Tibial nerve (tissue), 4 donors: ENCODE data around the gene AUNIP. TPM values are rescaled to one million over a fixed set of nuclear protein-coding genes. Genes with fewer than 3 reads are reported as not detected.

ENCODE experiments used
- DNase-seq, 2 donors: peaks; one replicate each; pipeline ENCODE4 v3.0.0-alpha.2; 2019; ENCODE audit warnings: low spot score in 2 of 2
- H3K27ac ChIP-seq, 4 donors: fragments of 200-600 bp; sonication (generic) in 3 of 4; one replicate each; pipeline ENCODE4 v1.5.1; 2017 to 2019; ENCODE audit warnings: mild to moderate bottlenecking in 1 of 4
- H3K27me3 ChIP-seq, 2 donors: fragments of 200-600 bp; sonication (generic) in 1 of 2; one replicate each; pipeline versions ENCODE4 v1.5.1 to v1.6.0; 2017 to 2019
- H3K36me3 ChIP-seq, 3 donors: fragments of 200-600 bp; sonication (generic); one replicate each; pipeline ENCODE4 v1.5.1; 2018 to 2019
- H3K4me1 ChIP-seq, 4 donors: fragments of 200-600 bp; sonication (generic) in 3 of 4; one replicate each; pipeline ENCODE4 v1.5.1; 2017 to 2019
- H3K4me3 ChIP-seq, 4 donors: fragments of 200-600 bp; sonication (generic) in 3 of 4; one replicate each; pipeline ENCODE4 v1.5.1; 2017 to 2019; ENCODE audit warnings: mild to moderate bottlenecking in 1 of 4, moderate library complexity in 1 of 4
- H3K9me3 ChIP-seq, 4 donors: fragments of 200-600 bp; sonication (generic) in 3 of 4; one replicate each; pipeline ENCODE4 v1.5.1; 2017 to 2019
- EP300 ChIP-seq, 2 donors: sonication (generic); formaldehyde crosslinking; IDR thresholded peaks; one replicate each; pipeline ENCODE4 v1.6.1; 2017; ENCODE audit warnings: antibody characterized with exemption in 2 of 2, mild to moderate bottlenecking in 1 of 2
- POLR2A ChIP-seq, 2 donors: fragments of 450-650 bp; IDR thresholded peaks; one replicate each; pipeline ENCODE4 v1.6.1; 2017; ENCODE audit warnings: antibody characterized with exemption in 2 of 2, mild to moderate bottlenecking in 2 of 2, moderate library complexity in 2 of 2
- WGBS, 2 donors: methylation state at CpG; one replicate each; pipeline ENCODE4 v1.1.5; 2018; 5-methylcytosine and 5-hydroxymethylcytosine counted together
- total RNA-seq, 4 donors: library from RNA; depleted of rRNA; stranded (reverse); fragments of >200 nt; gene quantifications; one replicate each; pipeline ENCODE4 v1.1.0, GENCODE V29; 2016
- TF ChIP-seq, protein P1 (sequence below), 5 experiments: fragments of 200-600 bp in 3 of 5; fragments of 450-650 bp in 2 of 5; sonication (generic) in 3 of 5; IDR thresholded peaks; one replicate each; pipeline ENCODE4 v1.5.1; 2016 to 2019; ENCODE audit warnings: antibody characterized with exemption in 5 of 5, mild to moderate bottlenecking in 3 of 5, moderate library complexity in 2 of 5

The AUNIP gene
- total RNA-seq, 4 donors from 2014 or later, result not detected

DNA sequence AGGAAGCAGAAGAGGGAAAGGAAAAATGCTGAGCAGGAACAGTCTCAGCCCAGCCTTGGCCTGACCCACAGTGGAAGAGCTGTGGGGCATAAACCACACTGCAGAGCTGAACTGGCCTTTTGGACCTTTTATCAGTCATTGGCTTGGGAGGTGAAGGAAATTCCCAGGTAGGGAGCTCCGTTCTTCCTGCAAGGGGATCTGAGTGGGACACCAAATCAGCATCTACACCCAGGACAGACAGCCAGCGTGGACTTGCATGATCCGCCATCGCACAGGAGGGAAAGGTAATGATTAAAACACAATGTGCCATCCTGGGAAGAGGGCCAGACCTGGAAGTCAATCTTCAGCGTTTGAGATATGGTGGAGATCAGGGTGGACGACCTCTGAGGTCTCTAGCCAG, 40.7 kb downstream of the AUNIP start:
- Histone ChIP-seq H3K36me3 (peaks cover 0 to 43% (median 0%) of the 10 kb centered on the region in 3 donors), H3K9me3 (no peaks in the 10 kb centered on the region), H3K4me1 (peaks cover 0 to 42% (median 25%) of the 10 kb centered on the region in 4 donors), H3K4me3 (peak overlapping the region in 3 of 4 donors; percentile 79 to 96 (median 91)), H3K27ac (peak overlapping the region; percentile 84 to 98 (median 96)), H3K27me3 (no peaks in the 10 kb centered on the region)
- TF ChIP-seq POLR2A (IDR thresholded peaks at IDR 0.05) (no peak), EP300 (IDR thresholded peaks at IDR 0.05) (no peak)
- TF ChIP-seq, protein P1, sequence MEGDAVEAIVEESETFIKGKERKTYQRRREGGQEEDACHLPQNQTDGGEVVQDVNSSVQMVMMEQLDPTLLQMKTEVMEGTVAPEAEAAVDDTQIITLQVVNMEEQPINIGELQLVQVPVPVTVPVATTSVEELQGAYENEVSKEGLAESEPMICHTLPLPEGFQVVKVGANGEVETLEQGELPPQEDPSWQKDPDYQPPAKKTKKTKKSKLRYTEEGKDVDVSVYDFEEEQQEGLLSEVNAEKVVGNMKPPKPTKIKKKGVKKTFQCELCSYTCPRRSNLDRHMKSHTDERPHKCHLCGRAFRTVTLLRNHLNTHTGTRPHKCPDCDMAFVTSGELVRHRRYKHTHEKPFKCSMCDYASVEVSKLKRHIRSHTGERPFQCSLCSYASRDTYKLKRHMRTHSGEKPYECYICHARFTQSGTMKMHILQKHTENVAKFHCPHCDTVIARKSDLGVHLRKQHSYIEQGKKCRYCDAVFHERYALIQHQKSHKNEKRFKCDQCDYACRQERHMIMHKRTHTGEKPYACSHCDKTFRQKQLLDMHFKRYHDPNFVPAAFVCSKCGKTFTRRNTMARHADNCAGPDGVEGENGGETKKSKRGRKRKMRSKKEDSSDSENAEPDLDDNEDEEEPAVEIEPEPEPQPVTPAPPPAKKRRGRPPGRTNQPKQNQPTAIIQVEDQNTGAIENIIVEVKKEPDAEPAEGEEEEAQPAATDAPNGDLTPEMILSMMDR (IDR thresholded peaks at IDR 0.05), result no peak
- WGBS, 2 donors, result 55 to 57% methylated on average over 6 of the region's 6 CpGs
- DNase-seq, result no peak

DNA sequence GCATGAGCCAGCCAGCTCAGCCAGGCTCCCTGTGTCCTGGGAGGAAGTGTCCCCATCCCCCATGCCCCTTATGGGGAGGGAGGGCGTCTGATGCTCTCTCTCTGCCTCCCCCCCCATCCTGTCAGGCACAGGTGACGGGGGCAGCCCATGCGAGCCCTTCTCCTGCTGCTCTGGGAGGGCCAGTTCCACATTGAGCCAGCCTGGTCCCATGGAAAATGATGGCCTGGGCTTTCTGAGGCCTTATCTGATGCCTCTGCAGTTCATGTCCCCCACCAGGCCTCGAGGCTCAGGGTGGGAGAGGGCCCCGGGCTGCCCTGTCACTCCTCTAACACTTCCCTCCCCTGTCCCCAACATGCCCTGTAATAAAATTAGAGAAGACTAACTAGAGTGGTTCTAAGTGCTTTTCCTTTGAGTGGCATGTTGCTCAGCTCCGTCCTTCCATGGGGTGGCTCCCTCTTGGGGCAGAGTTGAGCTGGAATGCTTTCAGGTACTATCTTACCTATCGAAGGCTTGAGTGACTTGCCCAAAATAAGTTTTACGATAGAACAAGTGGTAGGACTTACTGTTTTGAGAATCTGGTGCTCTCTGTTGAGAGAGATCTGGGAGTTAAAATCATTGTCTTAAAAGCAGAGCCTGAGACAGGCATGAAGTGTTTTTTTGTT, 41.3 kb downstream of the AUNIP start:
- Histone ChIP-seq H3K27ac (peak overlapping the region in 3 of 4 donors; percentile 96 to 98 (median 97)), H3K36me3 (peaks cover 0 to 43% (median 0%) of the 10 kb centered on the region in 3 donors), H3K4me1 (peaks cover 0 to 37% (median 25%) of the 10 kb centered on the region in 4 donors), H3K9me3 (no peaks in the 10 kb centered on the region), H3K27me3 (no peaks in the 10 kb centered on the region), H3K4me3 (no peak overlapping the region)
- TF ChIP-seq POLR2A (IDR thresholded peaks at IDR 0.05) (no peak), EP300 (IDR thresholded peaks at IDR 0.05) (no peak)
- TF ChIP-seq, protein P1 (IDR thresholded peaks at IDR 0.05), result no peak
- 46 to 55% methylated on average over 7 of the region's 8 CpGs for WGBS, 2 donors
- no peak for DNase-seq

DNA sequence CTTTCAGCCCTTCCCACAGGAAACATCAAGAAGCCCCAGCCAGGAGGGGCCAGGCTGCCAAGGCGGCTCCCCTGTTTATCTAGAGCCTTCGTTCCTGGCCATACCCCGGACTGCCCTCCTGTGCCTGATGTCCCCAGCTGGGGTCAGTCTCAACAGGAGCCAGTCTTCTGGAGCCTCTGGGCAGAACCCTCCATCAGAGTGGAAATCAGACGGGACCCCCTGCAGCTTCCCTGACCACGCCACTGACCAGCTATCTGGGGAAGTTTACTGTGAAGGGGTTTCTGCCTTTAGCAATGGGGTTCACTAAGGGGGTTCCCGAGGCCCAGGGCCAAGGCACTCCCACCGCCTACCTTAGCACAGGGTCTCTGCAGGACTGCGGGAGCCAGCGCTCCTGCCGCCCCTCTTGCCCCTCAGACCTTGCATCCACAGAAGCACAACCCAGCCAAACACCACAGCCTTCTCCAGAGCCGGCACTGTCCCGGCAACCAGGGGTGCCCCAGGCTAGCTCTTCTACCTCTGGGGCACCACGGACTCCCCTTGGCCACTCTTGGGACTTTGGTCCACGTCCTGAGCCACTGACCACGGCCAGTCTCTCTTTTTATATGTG, 43.0 kb downstream of the AUNIP start:
- WGBS, 2 donors, result 80 to 87% methylated on average over 14 to 15 of the region's 15 CpGs
- H3K4me3 ChIP-seq, result no peak overlapping the region
- no peaks in the 10 kb centered on the region for H3K9me3 ChIP-seq
- H3K27ac ChIP-seq, result peak overlapping the region in 2 of 4 donors; percentile 33 to 65
- peaks cover 0 to 56% (median 0%) of the 10 kb centered on the region in 3 donors for H3K36me3 ChIP-seq
- no peak for TF ChIP-seq EP300 (IDR thresholded peaks at IDR 0.05)
- TF ChIP-seq, protein P1 (IDR thresholded peaks at IDR 0.05), result no peak
- no peak for TF ChIP-seq POLR2A (IDR thresholded peaks at IDR 0.05)
- no peak for DNase-seq
- no peaks in the 10 kb centered on the region for H3K27me3 ChIP-seq
- peaks cover 0 to 27% (median 16%) of the 10 kb centered on the region in 4 donors for H3K4me1 ChIP-seq

DNA sequence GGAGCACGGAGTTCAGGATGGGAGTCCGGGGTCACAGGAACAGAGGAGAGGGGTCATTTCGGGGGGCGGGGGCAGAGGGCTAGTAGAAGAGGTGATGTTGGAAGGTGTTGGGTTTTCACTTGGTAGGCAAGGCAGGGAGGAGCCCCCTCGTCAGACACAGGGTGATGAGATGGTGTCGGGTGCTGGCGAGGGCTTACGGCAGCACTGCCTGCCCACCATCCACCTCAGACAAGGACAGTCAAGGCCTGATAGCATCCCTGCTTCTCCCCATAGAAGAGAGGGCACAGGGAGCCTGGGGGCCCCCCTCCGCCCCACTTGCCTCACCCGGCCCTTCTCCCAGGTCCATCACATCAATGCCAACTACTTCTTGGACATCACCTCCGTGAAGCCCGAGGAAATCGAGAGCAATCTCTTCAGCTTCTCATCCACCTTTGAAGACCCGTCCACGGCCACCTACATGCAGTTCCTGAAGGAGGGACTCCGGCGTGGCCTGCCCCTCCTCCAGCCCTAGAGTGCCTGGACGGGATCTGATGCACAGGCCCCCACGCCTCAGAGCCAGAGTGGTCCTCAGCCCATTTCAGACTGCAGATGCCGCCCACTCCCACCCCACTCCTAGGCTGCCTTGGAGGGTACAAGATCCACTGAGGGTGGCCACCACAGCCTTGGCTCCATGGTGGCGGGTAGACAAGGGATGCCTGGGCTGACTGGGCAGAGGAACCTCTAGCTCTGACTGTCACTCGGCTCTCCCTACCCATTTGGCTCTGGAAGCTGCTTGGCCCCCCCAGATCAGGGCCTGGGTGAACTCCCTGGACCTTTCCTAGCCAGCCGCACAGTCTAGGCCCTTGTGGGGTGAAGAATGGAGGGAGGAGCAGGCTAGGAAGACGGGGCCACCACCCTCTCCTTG, 43.8 kb downstream of the AUNIP start:
- TF ChIP-seq, protein P1 (IDR thresholded peaks at IDR 0.05), result no peak
- TF ChIP-seq POLR2A (IDR thresholded peaks at IDR 0.05) (no peak), EP300 (IDR thresholded peaks at IDR 0.05) (no peak)
- Histone ChIP-seq H3K36me3 (peaks cover 0 to 61% (median 0%) of the 10 kb centered on the region in 3 donors), H3K27me3 (no peaks in the 10 kb centered on the region), H3K9me3 (no peaks in the 10 kb centered on the region), H3K27ac (peak overlapping the region in 2 of 4 donors; percentile 33 to 65), H3K4me1 (peaks cover 0 to 30% (median 16%) of the 10 kb centered on the region in 4 donors), H3K4me3 (no peak overlapping the region)
- WGBS, 2 donors, result 85 to 89% methylated on average over 24 of the region's 24 CpGs
- DNase-seq, result no peak
